Ramos (cell line): ENCODE data around the gene TBC1D22A.
"Not testable (repeated sequence)": the region's sequence is repeated elsewhere in the genome, so short reads cannot be mapped to it uniquely, and the experiment has no call there.

Experiments used
- in situ Hi-C: fragments of 300-500 bp; cut with MboI; formaldehyde crosslinking; loops from one replicate; pipeline ENCODE4 v1.14.3; 2022; ENCODE audit warnings: low sequenced_read_pairs; ENCODE audit not compliant: unreplicated experiment

Gene TBC1D22A

DNA sequence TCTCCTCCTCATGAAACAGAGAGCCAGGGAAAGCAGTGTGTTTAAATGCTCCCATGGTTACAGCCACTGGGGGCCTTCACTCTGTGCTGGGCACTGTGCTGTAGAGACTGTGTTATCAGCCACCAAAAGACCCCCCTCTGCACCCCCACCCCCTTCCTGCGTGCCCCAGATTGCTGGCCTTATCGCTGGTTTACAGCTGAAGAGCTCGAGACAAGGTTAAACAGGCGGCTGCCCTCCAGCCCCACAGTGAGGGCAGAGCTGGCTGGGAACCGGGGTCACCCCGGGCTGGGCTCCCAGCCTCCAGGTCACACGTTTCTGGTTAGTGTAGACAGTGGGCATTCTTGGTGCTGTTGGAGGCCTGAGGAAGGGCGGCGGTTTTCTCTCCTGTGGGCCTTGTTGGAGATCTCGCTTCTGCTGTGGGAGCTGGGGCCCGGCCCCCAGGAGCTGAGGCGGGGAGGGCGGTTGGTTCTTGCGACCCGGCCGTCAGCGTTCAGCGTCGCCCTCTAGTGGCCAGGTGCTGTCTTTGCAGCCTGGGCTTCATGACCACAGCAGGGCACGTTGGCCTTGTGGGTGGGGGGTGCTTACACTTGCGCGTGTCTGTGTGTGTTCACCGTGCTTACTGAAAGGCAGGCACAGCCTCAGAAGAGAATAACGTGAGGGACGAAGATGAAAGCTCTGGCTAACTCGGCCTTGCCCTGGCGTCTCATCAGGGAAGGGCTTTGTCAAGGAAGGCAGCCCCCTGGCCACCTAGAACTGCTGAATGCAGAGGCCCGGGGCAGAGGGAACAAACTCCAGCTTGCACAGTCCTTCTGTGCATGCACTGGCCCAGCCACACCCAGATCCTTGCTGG, 40.8 kb downstream of the TBC1D22A start:
- in situ Hi-C loops, result loop anchor here (5.0 kb wide), 1 partner anchor 46 kb away; no protein-coding TSS in a partner anchor

- in situ Hi-C loops, result loop anchor here (5.0 kb wide), 1 partner anchor 47 kb away; no protein-coding TSS in a partner anchor
Measured at GRCh38 chr22:46803936-46804335, 41.5 kb downstream of the TBC1D22A start.

DNA sequence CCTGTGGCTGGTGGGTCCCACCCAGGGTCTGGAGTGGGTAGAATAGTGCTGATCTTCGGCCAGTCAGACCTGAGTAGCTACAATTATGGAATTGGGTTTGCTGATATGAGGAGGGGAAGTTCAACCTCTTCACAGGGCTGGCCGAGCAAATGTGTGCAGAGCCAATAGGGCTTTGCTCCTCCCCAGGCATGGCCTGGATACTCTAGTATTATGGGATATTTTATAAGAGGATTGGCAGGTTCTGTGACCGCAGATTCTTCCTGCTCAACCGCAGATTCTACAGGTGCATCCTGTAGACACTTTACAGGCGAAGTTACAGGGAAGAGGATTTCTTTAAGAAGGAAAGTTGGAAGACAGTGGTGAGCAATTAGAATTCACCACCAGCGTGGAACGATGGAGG, 44.3 kb downstream of the TBC1D22A start:
- in situ Hi-C loops, result no loop called here

DNA sequence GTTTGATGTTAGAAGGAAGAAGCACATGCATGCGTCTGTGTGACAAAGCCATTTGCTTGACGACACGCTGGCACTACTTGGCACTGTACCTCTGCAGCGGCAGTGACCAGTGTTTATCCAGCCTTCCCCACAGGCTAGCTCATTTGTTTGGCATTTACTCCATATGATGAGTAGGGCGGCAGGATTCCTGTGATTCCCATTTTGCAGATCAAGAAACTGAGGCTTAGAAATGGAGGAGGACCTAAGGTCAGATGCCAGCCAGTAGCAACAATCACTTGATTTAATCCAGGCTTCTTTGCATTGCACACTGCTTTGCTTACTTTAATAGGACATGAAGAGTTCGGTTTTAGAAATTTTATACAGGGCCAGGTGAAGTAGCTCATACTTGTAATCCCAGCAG, 45.0 kb downstream of the TBC1D22A start:
- in situ Hi-C loops, result no loop called here

GRCh38 chr22:46809153-46809885, 46.9 kb downstream of the TBC1D22A start:
- in situ Hi-C loops, result no loop called here

- in situ Hi-C loops, result no loop called here
Measured at GRCh38 chr22:46810856-46811786, 48.7 kb downstream of the TBC1D22A start.

DNA sequence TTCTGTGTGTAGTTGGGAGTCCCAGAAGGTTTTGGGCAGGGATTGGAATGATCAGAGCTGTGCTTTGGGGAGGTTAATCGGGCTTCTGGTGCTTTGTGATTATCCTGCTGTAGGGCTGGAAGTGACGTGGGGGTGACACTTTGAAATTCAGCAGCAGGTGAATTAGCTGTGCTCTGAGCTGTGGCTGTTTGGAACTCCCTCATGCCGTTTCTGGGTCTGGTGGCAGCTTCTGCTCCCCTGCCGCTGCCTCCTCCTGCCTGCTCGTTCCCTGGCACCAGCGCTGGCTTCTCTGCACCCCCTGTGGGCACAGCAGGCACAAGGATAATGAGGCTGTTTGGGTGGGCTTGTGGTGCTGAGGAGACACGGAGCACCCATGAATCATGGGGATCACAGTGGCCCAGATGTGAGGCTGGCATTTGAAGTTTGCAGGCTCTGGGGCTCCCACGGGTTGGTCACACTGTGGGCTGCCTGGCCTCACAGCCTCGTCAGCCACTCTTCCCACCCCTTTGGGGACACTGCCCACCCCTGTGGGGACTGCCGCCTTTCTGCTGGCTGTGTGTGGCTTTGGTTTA, 49.7 kb downstream of the TBC1D22A start:
- in situ Hi-C loops, result no loop called here

- in situ Hi-C loops, result no loop called here
Measured at GRCh38 chr22:46812788-46813187, 50.3 kb downstream of the TBC1D22A start.

DNA sequence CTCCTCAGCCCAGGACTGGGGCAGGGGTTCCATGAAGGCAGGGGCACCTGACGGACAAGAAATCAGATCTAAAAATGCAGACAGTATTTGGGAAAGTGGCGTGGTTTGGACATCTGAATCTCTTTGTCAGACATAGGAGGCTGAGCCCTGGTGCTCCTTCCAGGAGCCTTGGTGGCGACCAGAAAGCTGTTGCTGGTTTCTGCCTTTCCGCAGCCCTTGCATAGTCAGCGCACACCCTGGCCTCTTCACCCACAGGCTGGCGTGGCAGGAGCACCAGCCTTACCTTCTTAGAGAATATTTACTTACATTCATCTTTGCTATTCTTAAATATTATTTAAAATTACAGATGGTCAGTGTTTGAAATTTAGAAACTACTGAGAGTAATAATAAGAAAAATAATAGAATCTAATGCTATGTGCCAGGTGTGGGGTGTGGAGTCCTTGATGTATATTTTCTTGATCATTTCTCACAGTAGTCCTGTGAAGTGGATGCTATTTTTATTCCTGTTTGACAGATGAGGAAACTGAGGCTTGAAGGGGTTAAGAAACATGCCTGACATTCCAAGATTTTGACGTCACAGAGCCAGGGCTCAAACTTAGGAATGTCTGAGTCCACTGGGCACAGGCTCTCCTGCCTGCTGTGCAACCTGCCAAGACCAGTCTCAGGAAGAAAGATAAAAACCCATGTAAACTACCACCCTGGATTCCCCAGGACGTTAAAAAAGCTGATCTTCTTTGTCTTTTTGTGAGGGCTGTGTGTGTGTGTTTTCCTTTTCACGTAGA, 51.6 kb downstream of the TBC1D22A start:
- in situ Hi-C loops, result no loop called here

DNA sequence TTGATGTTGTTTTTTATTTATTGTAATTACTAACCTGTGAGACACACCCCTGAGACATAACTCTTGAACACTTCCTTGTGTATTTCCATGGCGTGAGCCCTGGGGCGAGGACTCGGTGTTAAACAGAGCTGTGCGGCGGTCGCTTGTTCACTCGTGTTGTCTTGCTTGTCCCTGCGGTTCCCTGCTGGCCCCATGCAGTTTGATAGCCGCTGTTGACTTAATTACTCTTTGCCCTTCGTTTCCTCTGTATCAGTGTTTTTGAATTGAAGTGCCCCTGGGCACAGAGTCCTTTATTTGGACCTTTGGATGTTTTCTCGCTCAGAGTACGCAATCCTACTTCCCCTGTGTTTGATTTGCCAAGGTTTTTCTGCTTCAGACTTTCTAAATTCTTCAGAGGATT, 52.7 kb downstream of the TBC1D22A start:
- in situ Hi-C loops, result no loop called here

GRCh38 chr22:46815559-46815895, 53.1 kb downstream of the TBC1D22A start:
- in situ Hi-C loops, result no loop called here

DNA sequence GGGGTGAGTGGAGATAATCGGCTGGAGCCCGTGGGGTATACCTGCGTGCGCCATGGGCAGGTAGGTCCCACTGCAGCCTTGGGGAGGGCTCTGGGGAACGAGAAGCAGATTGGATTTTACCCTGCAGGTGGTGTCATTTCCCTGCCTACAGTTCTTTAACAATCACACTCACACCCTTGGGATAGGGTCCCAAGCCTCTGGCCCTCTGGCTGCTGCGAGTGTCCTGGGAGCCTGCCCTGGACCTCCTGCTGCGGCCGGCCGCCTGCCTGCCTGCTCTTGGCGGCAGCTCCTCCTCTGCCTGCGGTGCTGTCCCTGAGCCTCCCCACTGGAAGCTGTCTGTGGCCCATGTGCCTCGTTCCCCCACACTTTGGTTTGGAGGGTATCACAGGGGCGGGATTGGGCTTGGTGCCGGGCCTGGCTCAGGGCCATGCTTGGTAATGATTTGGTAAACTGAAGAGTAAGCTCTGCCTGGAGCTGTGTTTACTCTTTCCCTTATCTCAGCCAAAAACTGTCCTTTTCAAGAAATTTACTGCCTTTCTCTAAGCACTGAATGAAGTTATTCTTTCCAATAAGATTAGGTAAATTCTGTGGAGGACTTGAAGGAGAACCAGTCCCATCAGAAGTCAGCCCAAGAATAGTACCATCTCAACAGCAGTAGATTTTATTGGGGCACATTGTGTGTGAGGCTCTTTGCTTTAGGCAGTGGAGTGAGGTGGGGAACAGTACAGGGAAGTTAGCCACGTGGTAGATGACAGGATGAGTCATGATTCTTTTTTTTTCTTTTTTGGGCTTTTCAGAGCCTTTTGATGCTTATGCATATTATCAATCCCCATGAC, 53.7 kb downstream of the TBC1D22A start:
- in situ Hi-C loops, result no loop called here

GRCh38 chr22:46817390-46817789, 54.9 kb downstream of the TBC1D22A start:
- in situ Hi-C loops, result not testable (repeated sequence)

DNA sequence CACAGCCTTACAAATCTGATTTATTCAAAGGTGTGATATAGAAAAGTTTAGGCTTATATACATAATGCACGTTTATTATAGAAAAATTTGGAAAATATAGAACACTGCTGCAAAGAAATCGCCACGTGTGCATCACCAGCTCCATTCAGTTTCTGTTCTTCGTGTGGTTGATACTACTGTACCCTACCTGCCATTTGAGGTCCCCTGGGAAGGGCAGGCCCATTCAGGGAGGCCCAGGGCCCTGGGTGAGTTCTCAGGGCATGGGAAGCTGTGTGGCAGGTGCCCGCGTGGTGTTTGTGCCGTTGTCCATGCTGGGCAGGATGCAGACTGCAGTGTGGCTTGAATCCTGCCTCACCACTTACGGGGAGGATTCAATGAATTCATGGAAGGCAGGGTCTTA, 60.8 kb downstream of the TBC1D22A start:
- in situ Hi-C loops, result no loop called here

DNA sequence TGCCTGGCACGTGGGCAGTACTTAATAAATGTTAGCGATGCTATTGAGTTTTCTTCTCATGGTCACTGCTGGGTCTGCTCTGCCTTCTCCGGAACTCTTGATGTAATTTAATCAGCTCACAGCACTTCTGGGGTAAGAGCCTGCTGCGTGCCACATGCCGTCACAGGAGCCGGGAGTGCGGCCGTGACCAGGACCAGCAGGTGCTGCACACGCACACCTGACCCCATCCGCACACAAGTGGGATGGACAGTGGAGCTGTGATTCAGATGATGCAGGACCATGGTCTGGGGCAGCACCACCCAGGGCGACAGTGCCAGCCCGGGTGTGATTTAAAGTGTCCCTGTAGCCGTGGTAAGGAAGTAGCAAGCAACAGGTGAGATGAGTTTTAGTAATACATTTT, 61.2 kb downstream of the TBC1D22A start:
- in situ Hi-C loops, result no loop called here

DNA sequence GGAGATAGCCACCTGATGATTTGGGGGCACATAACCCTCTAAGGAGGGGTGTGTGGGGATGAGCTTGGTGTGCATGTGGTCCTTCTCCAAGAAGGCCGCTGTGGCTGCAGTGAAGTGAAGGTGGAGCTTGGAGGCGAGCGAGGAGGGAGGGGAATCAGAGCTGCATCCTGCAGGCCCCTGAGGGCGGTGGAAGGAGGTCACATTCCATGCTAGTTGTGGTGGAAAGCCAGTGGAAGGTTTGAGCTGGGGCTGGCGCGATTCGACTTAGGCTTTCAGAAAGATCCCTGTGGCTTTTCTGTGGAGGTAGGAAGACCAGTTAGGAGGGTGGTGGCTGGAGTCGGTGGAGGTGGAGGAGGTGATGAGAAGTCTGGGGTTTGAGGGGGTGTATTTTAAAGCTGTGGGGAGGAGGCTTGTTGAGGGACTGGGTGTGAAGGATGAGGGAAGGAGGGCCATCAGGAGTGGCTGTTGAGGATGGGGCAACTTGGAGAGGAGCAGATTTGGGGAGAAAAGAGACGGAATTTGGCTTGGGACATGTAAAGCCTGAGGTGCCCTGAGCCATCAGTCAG, 62.0 kb downstream of the TBC1D22A start:
- in situ Hi-C loops, result no loop called here

DNA sequence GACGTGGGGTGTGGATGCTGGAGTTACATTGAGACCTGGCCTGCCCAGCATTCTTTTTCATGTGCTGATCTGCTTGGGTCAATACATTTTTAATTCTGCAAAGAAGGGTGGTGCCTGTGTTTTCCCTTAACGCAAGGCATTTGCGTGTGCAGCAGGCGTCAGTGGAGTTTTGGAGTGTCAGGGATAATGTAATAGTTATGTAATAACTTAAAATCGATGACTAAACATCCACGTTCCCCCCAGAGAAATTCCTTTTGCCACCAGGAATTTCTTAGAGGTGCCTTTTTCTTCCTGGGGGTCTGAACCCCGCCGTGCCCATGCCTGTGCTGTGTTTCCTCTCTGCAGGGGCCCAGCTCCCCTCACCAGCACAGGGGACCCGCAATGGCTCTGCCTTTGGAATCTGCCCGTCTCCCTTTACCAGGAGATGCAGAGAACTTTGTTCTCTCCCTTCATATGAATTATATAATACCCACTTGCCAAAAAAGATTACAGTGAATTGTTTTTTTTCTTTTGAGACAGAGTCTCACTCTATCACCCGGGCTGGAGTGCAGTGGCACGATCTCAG, 62.6 kb downstream of the TBC1D22A start:
- in situ Hi-C loops, result no loop called here
